HEK293 (cell line): ENCODE measurements around the gene FAM153A.
"Not testable (repeated sequence)": the region's sequence is repeated elsewhere in the genome, so short reads cannot be mapped to it uniquely, and the experiment has no call there.

Source experiments
- YY1 ChIP-seq: fragments of 450-650 bp; formaldehyde crosslinking; IDR thresholded peaks from 2 replicates; pipeline ENCODE4 v1.5.1; 2018; ENCODE audit warnings: missing biosample characterization, missing genetic modification characterization
- ZBTB7A ChIP-seq: fragments of 450-650 bp; formaldehyde crosslinking; IDR thresholded peaks from 2 replicates; pipeline ENCODE4 v1.5.1; 2016; ENCODE audit warnings: low read depth, missing biosample characterization, missing genetic modification characterization
- ZBTB8A ChIP-seq: fragments of 450-650 bp; formaldehyde crosslinking; IDR thresholded peaks from 2 replicates; pipeline ENCODE4 v1.5.1; 2016; ENCODE audit warnings: missing biosample characterization, missing genetic modification characterization
- ZFP37 ChIP-seq: fragments of 450-650 bp; formaldehyde crosslinking; IDR thresholded peaks from 2 replicates; pipeline ENCODE4 v1.5.1; 2016; ENCODE audit warnings: missing biosample characterization, missing genetic modification characterization
- ZNF140 ChIP-seq: fragments of 450-650 bp; formaldehyde crosslinking; IDR thresholded peaks from 2 replicates; pipeline ENCODE4 v1.5.1; 2016; ENCODE audit warnings: missing biosample characterization, missing genetic modification characterization
- ZNF302 ChIP-seq: fragments of 450-650 bp; formaldehyde crosslinking; IDR thresholded peaks from 2 replicates; pipeline ENCODE4 v1.5.1; 2016; ENCODE audit warnings: missing biosample characterization, missing genetic modification characterization, low read depth
- ZNF311 ChIP-seq: fragments of 450-650 bp; formaldehyde crosslinking; IDR thresholded peaks from 2 replicates; pipeline ENCODE4 v1.5.1; 2017; ENCODE audit warnings: missing biosample characterization, missing genetic modification characterization, borderline replicate concordance
- TF ChIP-seq, protein P1 (sequence below): fragments of 450-650 bp; formaldehyde crosslinking; IDR thresholded peaks from 2 replicates; pipeline ENCODE4 v1.5.1; 2016; ENCODE audit warnings: missing biosample characterization, missing genetic modification characterization

DNA sequence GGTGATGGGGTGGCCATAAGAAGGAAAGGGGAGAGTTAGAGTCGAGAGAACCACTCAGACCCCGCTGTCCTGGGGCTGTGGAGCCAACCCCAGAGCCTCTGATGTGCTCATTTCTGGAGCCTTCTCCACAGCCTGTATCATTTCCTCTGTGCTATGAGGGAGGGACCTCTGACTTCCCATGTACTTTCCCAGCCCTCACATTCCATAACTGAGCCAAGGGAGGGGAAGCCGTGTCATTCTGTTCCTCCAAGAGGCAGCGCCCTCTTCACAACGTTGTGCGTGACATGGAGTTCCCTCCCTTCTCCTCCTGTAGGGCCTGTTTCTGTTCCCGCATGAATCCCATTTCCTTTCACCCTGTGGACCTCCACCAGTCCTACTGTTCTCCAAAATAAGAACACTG lies 57.8 kb downstream of the FAM153A start:
- TF ChIP-seq ZBTB7A, ZNF302, YY1, ZBTB8A, ZNF140, ZNF311, ZFP37 (tag by site-specific recombination): not testable (repeated sequence)
- TF ChIP-seq, protein P1, sequence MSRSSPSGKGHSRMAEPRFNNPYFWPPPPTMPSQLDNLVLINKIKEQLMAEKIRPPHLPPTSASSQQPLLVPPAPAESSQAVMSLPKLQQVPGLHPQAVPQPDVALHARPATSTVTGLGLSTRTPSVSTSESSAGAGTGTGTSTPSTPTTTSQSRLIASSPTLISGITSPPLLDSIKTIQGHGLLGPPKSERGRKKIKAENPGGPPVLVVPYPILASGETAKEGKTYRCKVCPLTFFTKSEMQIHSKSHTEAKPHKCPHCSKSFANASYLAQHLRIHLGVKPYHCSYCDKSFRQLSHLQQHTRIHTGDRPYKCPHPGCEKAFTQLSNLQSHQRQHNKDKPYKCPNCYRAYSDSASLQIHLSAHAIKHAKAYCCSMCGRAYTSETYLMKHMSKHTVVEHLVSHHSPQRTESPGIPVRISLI = not testable (repeated sequence)
